ENCODE results near the gene UACA. TPM values are rescaled to one million over a fixed set of nuclear protein-coding genes. Genes with fewer than 3 reads are reported as not detected.

UACA gene
- total and polyA plus RNA-seq, 2 of the 8 experiments (the other 6 are each of a cell fraction or from before 2014, with no cell fraction given), result 28.6 to 38.9 TPM

GRCh38 chr15:70757627-70758026 is 5.7 kb downstream of the UACA start:
- H2AFZ ChIP-seq (ENCODE audit: low read length), result no peak overlapping the region
- no peak overlapping the region for H2BK20ac ChIP-seq (ENCODE audit: low read length)
- no peak overlapping the region for H3K4ac ChIP-seq (replicated peaks; ENCODE audit: insufficient read length, low read depth, low read length)
- 95% methylated on average over 1 of the region's 1 CpG; no CpG with 5 or more reads in 1 of the 2 experiments for WGBS, 2 experiments (ENCODE audit: extremely low coverage in 1 of 2, insufficient coverage in 1 of 2, insufficient read length in 1 of 2, insufficient replicate concordance in 2 of 2, low coverage in 1 of 2, low lambda C conversion rate in 2 of 2, missing lambda C conversion rate in 1 of 2)
- ChIA-PET CTCF (ENCODE audit: partially characterized antibody) (interaction anchor here (0.5 to 1.2 kb wide), 2 partner anchors 36 to 67 kb away, joined by 3 to 5 read pairs; no protein-coding TSS in a partner anchor), POLR2A (ENCODE audit: partially characterized antibody) (no interaction called here)
- H2AK5ac ChIP-seq (ENCODE audit: low read depth, low read length), result no peak overlapping the region
- H2BK120ac ChIP-seq (replicated peaks; ENCODE audit: low read depth, low read length), result no peak overlapping the region
- no peak for TF ChIP-seq RBBP5 (IDR thresholded peaks at IDR 0.05; ENCODE audit: borderline replicate concordance, low read depth, low read length)
- H3K36me3 ChIP-seq (ENCODE audit: control insufficient read depth in 2 of 4, insufficient read depth in 4 of 4, low read length in 3 of 4), result no peaks in the 10 kb centered on the region
- no peak overlapping the region for H3K9ac ChIP-seq (replicated peaks in 1 of 4; ENCODE audit: extremely low read depth in 1 of 4, low read depth in 3 of 4, low read length in 3 of 4)
- H3K23ac ChIP-seq (ENCODE audit: insufficient read length), result no peak overlapping the region
- H4K91ac ChIP-seq (replicated peaks; ENCODE audit: insufficient read length, low read length), result no peak overlapping the region
- H4K5ac ChIP-seq (ENCODE audit: insufficient read length, low read depth, low read length), result no peak overlapping the region
- no peaks in the 10 kb centered on the region for H3K9me3 ChIP-seq (ENCODE audit: insufficient read depth in 2 of 2, low read depth in 1 of 2, low read length in 1 of 2)
- H3K4me1 ChIP-seq (replicated peaks in 1 of 4; ENCODE audit: control insufficient read depth in 3 of 4, insufficient read depth in 4 of 4, low read length in 3 of 4), result peaks cover 0 to 3% (median under 1%) of the 10 kb centered on the region in 4 experiments; a peak in 5 of 7 replicates
- no peak overlapping the region for H3K18ac ChIP-seq (ENCODE audit: extremely low read depth, low read length)
- no peak overlapping the region for H2BK15ac ChIP-seq (ENCODE audit: low read length)
- no peak overlapping the region for H3K4me2 ChIP-seq (ENCODE audit: insufficient read depth in 1 of 2, low read depth in 2 of 2, low read length in 2 of 2)
- no peak for FAIRE-seq
- H3K14ac ChIP-seq (ENCODE audit: insufficient read length), result no peak overlapping the region
- no peak overlapping the region for H3K4me3 ChIP-seq (ENCODE audit: extremely low read depth in 1 of 4, insufficient read depth in 2 of 4, low read depth in 3 of 4, low read length in 4 of 4)
- H2BK5ac ChIP-seq (ENCODE audit: low read depth, low read length), result no peak overlapping the region
- H2BK12ac ChIP-seq (ENCODE audit: low read depth, low read length), result no peak overlapping the region
- H3K27me3 ChIP-seq (replicated peaks in 1 of 4; ENCODE audit: control insufficient read depth in 3 of 4, extremely low read depth in 1 of 4, insufficient read depth in 3 of 4, low read length in 3 of 4), result no peaks in the 10 kb centered on the region
- peaks cover 0 to 12% of the 10 kb centered on the region in 2 experiments; a peak in 2 of 4 replicates for H3K79me2 ChIP-seq (ENCODE audit: control insufficient read depth in 1 of 2, insufficient read depth in 2 of 2, low read length in 2 of 2)
- H3K79me1 ChIP-seq (ENCODE audit: low read depth, low read length), result no peaks in the 10 kb centered on the region
- DNase-seq (ENCODE audit: low read depth in 1 of 2, low spot score in 2 of 2), result no peak
- H4K8ac ChIP-seq (ENCODE audit: extremely low read depth, insufficient read depth, low read length), result no peak overlapping the region
- H3K56ac ChIP-seq (replicated peaks; ENCODE audit: insufficient read length, low read depth, low read length), result no peak overlapping the region
- no peak overlapping the region for H3K27ac ChIP-seq (ENCODE audit: low read depth, low read length)
- peaks cover 2% of the 10 kb centered on the region; the same call in 1 of the 2 replicates for H3K23me2 ChIP-seq (ENCODE audit: low read depth, low read length)
- peaks cover 0 to 1% of the 10 kb centered on the region in 2 experiments for H4K20me1 ChIP-seq (replicated peaks in 1 of 2; ENCODE audit: control insufficient read depth in 1 of 2, insufficient read depth in 2 of 2, low read length in 2 of 2)
